ENCODE data around the gene MAGI2. TPM values are rescaled to one million over a fixed set of nuclear protein-coding genes. Genes with fewer than 3 reads are reported as not detected.

Gene MAGI2
- total and polyA plus RNA-seq, 2 donors (not counting 3 experiments of a cell fraction or from before 2014, with no cell fraction given), result 0.28 to 6.0 TPM

- FAIRE-seq (no peak), DNase-seq (ENCODE audit: low read depth, low spot score) (no peak)
- dilution Hi-C loops (cut with MboI; ENCODE audit: extremely low pct_ligation_motif_present, low sequenced_read_pairs) (no loop called here), intact Hi-C loops (cut with micrococcal nuclease) (no loop called here)
- no peaks in the 10 kb centered on the region for H3K79me2 ChIP-seq (ENCODE audit: control insufficient read depth, insufficient read depth, low read length)
- no peaks in the 10 kb centered on the region for H3K36me3 ChIP-seq (ENCODE audit: control insufficient read depth in 2 of 2, extremely low read depth in 1 of 2, insufficient read depth in 2 of 2, low read length in 2 of 2)
- ChIA-PET CTCF (interaction anchor here (1.4 kb wide), 1 partner anchor 18 kb away, joined by 4 read pairs; no protein-coding TSS in a partner anchor), POLR2A (no interaction called here)
- H3K27ac ChIP-seq (ENCODE audit: insufficient read depth, low read depth, low read length), result no peak overlapping the region
- no peaks in the 10 kb centered on the region for H3K9me3 ChIP-seq (replicated peaks; ENCODE audit: control insufficient read depth, insufficient read depth, low read length)
- H3K4me3 ChIP-seq (replicated peaks in 1 of 3; ENCODE audit: insufficient read depth in 1 of 3, low read depth in 1 of 3, low read length in 3 of 3), result no peak overlapping the region
- TF ChIP-seq MAX (IDR thresholded peaks at IDR 0.05; ENCODE audit: insufficient read depth, insufficient read length) (no peak), POLR2A (IDR thresholded peaks at IDR 0.05; ENCODE audit: low read depth, low read length) (no peak), JUN (IDR thresholded peaks at IDR 0.05; ENCODE audit: borderline replicate concordance, insufficient read depth, insufficient read length, low read depth) (no peak), FOS (IDR thresholded peaks at IDR 0.05; ENCODE audit: borderline replicate concordance, insufficient read depth, low read length) (no peak), MYC (IDR thresholded peaks at IDR 0.05; ENCODE audit: low read depth, low read length) (no peak), POLR2AphosphoS5 (IDR thresholded peaks at IDR 0.05; ENCODE audit: insufficient read depth, low read depth, low read length) (no peak), EZH2 (IDR thresholded peaks at IDR 0.05; ENCODE audit: borderline replicate concordance, low read depth, low read length, severe bottlenecking) (no peak), GATA2 (IDR thresholded peaks at IDR 0.05; ENCODE audit: insufficient read depth, insufficient read length, low read depth, low read length) (no peak)
- TF ChIP-seq, protein P1, sequence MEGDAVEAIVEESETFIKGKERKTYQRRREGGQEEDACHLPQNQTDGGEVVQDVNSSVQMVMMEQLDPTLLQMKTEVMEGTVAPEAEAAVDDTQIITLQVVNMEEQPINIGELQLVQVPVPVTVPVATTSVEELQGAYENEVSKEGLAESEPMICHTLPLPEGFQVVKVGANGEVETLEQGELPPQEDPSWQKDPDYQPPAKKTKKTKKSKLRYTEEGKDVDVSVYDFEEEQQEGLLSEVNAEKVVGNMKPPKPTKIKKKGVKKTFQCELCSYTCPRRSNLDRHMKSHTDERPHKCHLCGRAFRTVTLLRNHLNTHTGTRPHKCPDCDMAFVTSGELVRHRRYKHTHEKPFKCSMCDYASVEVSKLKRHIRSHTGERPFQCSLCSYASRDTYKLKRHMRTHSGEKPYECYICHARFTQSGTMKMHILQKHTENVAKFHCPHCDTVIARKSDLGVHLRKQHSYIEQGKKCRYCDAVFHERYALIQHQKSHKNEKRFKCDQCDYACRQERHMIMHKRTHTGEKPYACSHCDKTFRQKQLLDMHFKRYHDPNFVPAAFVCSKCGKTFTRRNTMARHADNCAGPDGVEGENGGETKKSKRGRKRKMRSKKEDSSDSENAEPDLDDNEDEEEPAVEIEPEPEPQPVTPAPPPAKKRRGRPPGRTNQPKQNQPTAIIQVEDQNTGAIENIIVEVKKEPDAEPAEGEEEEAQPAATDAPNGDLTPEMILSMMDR (IDR thresholded peaks at IDR 0.05; ENCODE audit: extremely low read depth in 1 of 2, insufficient read depth in 1 of 2, low read depth in 1 of 2, low read length in 2 of 2), result no peak
- no peaks in the 10 kb centered on the region for H3K9me1 ChIP-seq (replicated peaks; ENCODE audit: control insufficient read depth, extremely low read depth, insufficient read depth, low read length)
- no peaks in the 10 kb centered on the region for H3K4me1 ChIP-seq (ENCODE audit: control insufficient read depth, extremely low read depth, insufficient read depth, low read length)
- BruUV-seq (replicated peaks), result no TSS peak
- no peak overlapping the region for H2AFZ ChIP-seq (ENCODE audit: low read depth, low read length)
- H3K4me2 ChIP-seq (ENCODE audit: insufficient read depth, low read length), result no peak overlapping the region
- no peaks in the 10 kb centered on the region for H4K20me1 ChIP-seq (replicated peaks; ENCODE audit: control insufficient read depth, extremely low read depth, insufficient read depth, low read length)
- no peak overlapping the region for H3K9ac ChIP-seq (replicated peaks; ENCODE audit: extremely low read depth, insufficient read depth, low read length)
- H3K27me3 ChIP-seq (ENCODE audit: control insufficient read depth in 2 of 2, insufficient read depth in 2 of 2, low read length in 2 of 2), result peaks cover 0 to 9% of the 10 kb centered on the region in 2 experiments
These were observed 1397.9 kb downstream of the MAGI2 start for GRCh38 chr7:78055599-78055998.
